Stimulated activated CD4-positive, alpha-beta T cell treated with anti-CD3 and anti-CD28 coated beads, Interleukin-1b, Interleukin-23, amount 100 ng/mL, for 48 hours (primary cell): ENCODE results near the gene ZBTB16.

Experiments used
- DNase-seq: peaks from one replicate; pipeline ENCODE4 v3.0.0-alpha.2; 2020

Gene ZBTB16

DNA sequence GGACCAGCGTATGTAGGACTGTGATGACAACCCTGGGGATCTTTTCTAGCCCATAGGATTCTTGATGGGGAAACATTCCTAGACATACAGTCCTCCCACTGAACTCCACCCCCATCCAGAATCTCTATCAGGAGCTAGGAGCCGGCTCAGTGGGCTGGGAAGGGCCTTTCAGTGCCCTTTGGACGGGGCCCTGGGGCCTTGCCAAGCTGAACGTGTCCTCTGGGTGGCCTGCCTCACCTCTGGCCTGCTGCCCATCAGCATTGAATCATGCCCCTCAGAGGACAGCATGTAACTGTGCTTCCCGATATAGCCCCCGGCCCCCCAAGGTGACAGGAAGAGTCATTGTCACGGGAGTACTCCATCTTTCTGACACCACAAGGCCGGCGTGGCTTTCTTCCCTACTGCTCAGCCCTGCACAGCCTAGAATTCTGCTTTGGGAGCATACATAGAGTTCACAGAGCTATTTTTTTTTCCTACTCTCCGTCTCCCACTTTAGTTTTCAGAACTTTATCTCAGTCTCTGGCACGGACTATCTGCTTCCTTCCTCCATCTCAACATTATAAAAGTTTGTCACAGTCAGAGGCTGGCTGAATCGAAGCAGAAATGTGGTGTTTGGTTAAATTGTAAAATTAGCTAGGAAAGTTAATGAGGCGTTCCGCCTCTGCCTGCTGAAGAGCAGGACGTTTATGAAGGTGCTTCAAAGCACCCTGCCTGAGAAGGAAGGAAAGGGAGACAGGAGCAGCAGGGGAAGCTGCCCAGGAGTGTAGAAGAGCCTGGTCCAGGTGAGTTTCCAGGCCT lies 111.9 kb downstream of the ZBTB16 start:
- no peak for DNase-seq

DNA sequence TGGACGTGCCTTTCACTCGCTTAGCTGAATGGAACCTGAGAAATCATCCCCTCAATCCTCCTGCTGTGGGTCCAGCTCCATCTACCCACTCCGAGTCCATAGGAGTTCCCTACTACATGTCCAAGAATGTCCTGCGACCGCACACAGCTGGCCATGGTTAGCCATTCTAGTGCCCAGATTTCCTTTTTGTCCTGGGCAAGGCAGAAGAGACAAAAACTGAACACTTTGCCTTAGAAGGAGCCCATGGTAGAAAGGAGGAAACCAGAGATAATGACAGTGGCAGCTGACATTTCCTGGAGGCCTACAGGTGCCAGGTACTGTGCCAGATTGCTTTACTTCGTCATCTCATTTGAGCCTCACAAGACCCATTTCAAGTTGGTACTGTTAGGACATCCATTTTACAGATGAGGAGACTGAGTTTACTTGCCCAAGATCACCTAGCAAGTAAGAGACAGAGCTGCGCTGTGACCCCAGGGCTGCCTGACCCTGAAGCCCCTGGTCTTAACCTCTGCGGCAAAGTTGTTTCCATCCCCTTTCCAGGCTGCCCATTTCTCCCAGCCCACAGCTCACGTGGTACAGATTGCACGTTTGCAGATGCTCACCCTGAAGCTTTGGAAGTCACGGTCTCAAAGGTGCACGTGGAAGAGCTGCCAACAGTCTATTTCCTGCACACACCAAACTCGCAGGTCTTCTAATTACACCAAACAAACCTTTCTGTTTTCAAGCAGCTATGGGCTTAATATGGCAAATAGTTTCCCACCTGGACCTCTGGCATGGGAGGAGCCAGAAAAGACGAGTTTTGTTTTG lies 112.7 kb downstream of the ZBTB16 start:
- no peak for DNase-seq

- no peak for DNase-seq
These were observed 113.4 kb downstream of the ZBTB16 start for GRCh38 chr11:114172871-114173444.

DNA sequence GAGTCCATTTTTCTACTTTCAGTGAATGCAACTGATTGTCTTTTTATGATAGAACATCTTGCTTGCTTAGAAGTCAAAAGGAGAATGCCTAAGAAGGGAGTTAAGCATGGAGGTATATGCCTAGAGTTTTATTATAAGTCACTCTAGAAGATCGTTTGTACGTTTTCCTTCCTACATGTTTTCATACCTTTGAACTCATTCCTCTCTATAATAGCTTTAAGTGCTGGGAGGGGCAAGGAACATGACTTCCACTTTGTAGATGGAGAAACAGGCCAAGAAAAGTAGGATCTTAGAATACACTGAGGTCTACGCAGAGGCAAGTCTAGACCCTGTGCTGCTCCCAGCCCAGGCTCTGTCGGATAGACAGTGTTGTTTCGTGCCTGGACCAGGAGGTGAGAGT lies 114.3 kb downstream of the ZBTB16 start:
- DNase-seq: no peak

DNA sequence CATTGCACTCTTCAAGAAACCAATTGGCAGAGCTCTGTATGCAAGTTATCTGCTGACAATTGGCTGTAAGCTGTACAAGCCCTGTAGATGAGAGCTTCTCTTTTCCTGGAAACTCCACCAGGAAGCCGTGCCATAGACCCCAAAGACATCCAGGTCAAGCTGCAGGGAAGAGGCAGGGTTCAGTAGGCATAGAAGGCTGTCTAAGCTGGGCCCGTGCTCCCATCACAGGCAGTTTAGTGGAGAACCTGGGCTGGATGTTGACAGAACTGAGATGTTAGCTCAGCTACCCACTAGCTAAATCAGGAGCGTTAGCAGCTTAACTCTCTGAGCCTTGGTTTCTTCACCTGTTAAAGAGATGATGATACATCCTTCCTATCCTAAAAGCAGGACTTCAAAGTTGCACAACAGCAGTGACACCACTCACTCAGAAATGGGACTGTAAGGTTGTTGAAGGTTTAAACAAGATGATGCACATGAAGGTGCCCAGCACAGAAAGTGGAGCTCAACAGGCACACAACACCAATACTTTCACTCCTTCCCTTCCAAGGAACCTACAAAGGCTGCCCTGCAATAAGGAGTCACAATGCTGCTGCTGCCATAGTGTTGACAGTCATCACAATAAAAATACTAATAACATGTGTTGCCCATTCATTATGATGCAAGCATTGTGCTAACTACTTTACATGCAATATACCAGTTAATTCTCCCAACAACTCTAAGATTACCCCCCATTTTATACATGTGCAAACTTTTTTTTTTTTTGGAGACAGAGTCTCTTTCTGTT lies 115.4 kb downstream of the ZBTB16 start:
- DNase-seq: no peak

GRCh38 chr11:114175706-114176105 lies 116.2 kb downstream of the ZBTB16 start:
- no peak for DNase-seq

GRCh38 chr11:114176321-114176720 lies 116.8 kb downstream of the ZBTB16 start:
- no peak for DNase-seq

DNA sequence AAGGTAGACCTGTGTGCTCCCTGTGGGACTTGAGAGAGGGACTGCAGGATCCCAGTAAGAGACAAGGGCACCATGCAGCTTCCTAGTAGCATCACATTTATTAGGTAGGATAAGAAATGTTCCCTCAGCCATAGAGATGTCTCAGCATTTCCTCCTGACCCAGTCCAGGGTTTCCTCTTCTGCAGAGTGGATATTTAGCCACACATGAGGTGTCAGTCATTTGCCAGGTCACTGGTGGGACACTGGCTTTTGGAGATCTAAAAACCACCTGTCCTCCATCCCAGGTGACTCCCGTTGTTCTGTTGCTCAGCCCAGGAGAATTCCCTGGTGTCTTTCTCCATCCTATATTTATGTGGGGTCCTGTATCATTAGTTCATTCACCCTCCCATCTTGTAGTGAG lies 119.1 kb downstream of the ZBTB16 start:
- no peak for DNase-seq

DNA sequence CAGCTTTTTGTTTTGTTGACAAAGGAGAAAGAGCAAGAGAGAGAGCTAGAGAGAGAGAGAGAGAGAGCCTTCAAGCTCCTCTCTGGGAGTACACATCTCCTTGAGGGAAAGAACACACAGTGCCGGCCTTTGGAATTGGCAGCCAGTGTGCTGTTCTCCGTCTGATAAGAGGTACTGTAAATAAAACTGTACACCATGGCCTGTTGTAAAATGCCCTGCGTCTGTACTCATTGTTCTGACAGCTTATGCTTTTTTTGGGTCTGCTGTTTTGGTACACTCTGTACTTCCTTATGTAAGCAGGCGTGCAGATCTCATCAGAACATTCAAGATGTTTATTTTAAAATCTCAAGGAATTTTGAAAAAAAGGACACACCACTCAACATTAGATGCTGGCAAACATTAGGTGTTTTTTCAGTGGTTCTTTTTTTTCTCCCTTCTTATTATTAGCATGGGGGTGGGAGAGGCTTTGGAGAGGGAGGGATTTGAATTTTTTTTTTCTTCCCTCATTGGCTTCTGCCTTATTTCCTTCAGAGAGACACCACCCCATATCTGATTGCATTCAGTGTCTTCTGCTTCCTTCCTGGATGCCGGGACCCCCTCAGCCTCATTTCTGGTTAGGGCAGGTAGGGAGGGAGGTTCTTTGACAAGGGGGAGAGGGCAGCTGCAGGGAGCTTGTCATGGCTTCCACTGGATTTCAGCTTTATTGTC lies 119.9 kb downstream of the ZBTB16 start:
- DNase-seq: no peak

DNA sequence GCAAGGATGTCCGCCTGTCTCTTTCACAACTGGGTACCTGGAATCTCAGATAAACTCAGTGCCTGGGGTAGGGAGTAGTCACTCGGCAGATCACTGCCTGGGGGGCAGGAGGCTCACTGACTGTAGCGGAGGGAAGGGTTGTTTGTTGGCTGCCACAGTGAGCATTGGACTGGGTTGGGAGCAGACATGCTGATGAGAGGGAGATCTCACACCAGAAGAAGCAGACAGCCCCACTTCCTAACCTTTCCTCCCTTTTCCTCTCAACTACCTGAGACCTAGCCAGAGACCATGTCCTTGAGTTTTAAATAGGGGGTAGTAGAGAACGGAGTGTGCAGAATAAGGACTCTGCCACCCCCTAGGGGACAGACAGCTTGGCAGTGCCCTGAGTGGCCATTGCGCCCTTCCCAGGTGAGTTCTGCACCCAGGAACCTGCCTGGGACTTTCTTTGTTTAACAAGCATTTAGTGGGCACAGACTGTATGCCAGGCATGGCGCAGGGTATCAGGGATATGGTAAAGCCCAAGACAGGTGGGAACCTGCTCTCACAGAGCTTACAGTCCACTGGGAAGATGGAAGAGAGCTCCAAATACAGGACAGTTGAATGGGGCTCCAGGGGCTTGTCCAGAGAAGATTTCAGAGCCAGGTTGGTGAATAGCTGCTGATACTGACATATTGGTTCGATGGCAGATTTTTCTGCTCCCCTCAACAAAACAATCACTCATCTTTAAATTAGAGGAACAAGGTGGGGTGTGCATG lies 121.0 kb downstream of the ZBTB16 start:
- DNase-seq: no peak

DNA sequence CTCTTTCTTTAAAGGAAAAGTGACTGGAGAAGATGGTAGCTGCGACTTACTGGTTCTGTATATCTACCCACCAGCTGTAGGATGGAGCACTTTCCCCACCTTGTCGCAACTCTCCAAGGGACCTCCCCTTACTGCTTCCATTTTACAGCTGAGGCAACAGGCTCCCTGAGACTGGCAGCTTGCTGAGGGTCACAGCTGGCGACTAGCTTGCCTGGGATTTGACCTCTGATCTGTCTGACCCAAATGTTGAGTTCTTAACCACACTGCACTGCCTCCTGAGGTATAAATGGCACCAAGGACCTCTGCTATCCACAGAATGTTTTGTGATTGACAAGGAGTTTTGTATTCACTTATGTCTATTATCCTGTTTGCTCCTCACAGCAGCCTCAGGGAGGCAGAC lies 121.7 kb downstream of the ZBTB16 start:
- DNase-seq: no peak

DNA sequence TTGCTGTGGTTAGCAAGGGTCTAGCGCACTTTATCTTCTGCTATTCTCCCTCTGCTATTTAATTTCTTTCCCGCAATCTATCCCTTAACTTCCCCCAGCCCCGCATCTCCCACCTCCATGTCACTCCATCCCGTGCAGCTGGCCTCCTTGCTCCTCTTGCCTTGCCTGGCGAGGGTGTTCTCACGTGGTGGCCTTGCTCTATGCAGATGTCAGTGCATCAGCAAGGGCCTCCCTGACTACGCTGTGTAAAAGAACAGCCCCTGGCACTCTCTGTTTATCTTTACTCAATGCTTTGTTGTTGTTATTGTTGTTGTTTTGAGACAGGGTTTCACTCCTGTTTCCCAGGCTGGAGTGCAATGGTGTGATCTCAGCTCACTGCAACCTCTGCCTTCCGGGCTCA lies 122.2 kb downstream of the ZBTB16 start:
- DNase-seq: no peak

GRCh38 chr11:114182471-114183043 lies 123.0 kb downstream of the ZBTB16 start:
- DNase-seq: no peak

DNA sequence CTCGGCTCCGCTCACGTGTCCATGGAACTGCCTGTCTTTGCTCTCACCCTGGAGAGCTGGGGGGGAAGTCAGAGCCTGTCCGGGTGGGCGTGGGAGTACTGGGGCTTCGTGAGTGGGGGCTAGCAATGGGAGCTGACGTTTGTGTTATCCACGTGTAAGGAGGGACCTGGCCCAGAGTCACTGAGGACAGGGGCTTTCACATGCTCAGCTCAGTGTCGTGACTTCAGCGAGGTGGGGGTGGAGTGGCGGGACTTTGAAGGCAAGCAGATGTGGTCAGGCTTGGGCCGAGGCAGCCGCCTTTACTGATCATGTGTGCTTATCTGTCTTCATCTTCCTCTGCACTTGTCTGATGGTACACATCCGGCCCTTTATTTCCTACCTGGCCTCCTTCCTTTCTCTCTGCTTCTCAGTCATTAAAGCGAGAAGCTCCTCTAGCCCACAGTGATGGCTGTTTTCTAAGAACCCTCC lies 123.6 kb downstream of the ZBTB16 start:
- peak; percentile 42 for DNase-seq

DNA sequence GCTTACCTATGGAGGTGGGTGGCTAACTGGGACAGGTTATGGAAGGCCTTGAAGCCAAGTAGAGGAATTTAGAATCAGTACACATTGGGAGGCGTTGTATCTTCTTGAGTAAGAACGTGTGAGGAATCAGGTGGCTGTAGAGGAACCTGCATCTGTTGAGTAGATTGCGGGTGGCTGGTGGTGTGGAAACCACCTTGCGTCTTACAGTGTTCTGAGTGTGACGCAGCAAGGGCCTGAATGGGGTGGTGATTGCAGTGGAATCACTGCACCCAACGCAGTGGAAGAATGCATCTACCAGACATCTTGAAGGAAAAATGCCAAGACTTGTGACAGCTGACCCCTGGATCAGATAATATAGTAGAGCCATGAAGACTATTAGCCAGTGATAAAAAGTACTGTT lies 125.9 kb downstream of the ZBTB16 start:
- DNase-seq: no peak

DNA sequence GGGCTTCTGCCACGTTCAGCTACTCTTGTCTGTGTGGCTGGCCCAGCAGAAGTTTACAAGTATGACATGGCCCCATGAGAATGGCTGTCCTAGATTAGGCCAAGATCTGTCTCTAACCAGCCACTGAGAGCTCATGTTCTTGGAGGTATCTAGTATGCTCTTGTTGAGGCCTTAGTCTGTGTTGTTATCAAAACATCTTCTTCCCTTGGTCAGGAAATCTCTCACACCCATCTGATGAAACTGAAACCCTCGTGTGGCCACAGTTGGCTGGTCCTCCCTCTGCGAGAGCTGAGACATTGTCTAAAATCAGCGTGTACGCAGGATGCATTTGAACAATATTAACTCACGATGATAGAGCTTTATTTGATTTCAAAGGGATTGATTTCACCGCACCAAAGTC lies 127.7 kb downstream of the ZBTB16 start:
- DNase-seq: no peak

GRCh38 chr11:114188851-114189570 lies 129.5 kb downstream of the ZBTB16 start:
- DNase-seq: no peak

- no peak for DNase-seq
These were observed 131.1 kb downstream of the ZBTB16 start for GRCh38 chr11:114190630-114191029.

GRCh38 chr11:114191893-114192292 lies 132.4 kb downstream of the ZBTB16 start:
- no peak for DNase-seq

DNA sequence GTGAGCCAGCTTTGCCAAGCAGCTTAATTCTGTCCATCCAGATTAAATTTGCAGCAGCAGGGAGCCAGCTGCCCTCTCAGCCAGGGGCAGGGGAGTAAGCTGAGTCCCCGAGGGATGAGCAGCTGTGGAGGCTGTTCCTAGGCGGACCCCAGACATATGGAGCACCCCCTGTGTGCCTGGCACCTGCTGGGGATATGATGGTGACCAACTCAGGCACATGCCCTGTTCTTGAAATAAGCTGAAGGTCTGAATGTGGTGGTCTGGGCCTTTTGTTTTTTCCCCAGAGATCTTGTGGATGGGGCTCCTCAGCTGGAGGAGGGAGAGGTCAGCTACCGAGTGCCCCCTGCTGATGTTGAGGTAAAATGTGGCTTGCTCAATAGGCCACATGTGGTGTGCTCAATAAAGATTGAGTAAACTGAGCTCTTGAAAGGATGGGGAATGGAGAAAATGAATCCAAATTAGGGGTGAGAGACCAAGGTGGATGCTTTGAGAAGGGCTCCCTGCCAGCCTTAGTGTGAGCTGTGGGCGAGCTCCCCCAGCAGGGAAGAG lies 133.4 kb downstream of the ZBTB16 start:
- no peak for DNase-seq
